DMS79 treated with DMSO at 0.1 percent for 48 hours (cell line): ENCODE data around the gene MYL6B.
"Not testable (repeated sequence)": the region's sequence is repeated elsewhere in the genome, so short reads cannot be mapped to it uniquely, and the experiment has no call there.

Experiments used
- DNase-seq: peaks from one replicate; lab custom pipeline; 2025; lab: John Stamatoyannopoulos, UW

MYL6B gene

GRCh38 chr12:56153678-56154065, 1.3 kb downstream of the MYL6B start:
- DNase-seq, result no peak

- DNase-seq, result no peak
Observed at GRCh38 chr12:56154246-56154771, 1.9 kb downstream of the MYL6B start.

GRCh38 chr12:56154818-56155217, 2.4 kb downstream of the MYL6B start:
- DNase-seq, result no peak

- no peak for DNase-seq
Observed at GRCh38 chr12:56155256-56155845, 3.0 kb downstream of the MYL6B start.

- DNase-seq, result not testable (repeated sequence)
Observed at GRCh38 chr12:56156464-56157200, 4.2 kb downstream of the MYL6B start.

GRCh38 chr12:56157201-56158028, 5.0 kb downstream of the MYL6B start:
- DNase-seq, result peak; percentile 76

GRCh38 chr12:56158029-56158925, 5.9 kb downstream of the MYL6B start, which contains the start of gene MYL6:
Gene MYL6, plus strand, starts transcription at chr12:56158359. Its CDS starts 43 bp downstream, at chr12:56158402.
- DNase-seq, result peak; percentile 86

- peak; percentile 17 for DNase-seq
Observed at GRCh38 chr12:56158926-56159461, 6.6 kb downstream of the MYL6B start.

- no peak for DNase-seq
Observed at GRCh38 chr12:56159482-56160192, 7.2 kb downstream of the MYL6B start.

- no peak for DNase-seq
Observed at GRCh38 chr12:56160193-56160763, 7.9 kb downstream of the MYL6B start.

- no peak for DNase-seq
Observed at GRCh38 chr12:56160894-56161689, 8.7 kb downstream of the MYL6B start.

- DNase-seq, result no peak
Observed at GRCh38 chr12:56161690-56162351, 9.4 kb downstream of the MYL6B start.

GRCh38 chr12:56162468-56163290, 10.3 kb downstream of the MYL6B start:
- no peak for DNase-seq

- DNase-seq, result no peak
Observed at GRCh38 chr12:56163533-56164344, 11.4 kb downstream of the MYL6B start.

GRCh38 chr12:56164345-56164729, 11.9 kb downstream of the MYL6B start:
- no peak for DNase-seq

- DNase-seq, result no peak
Observed at GRCh38 chr12:56165369-56165768, 13.0 kb downstream of the MYL6B start.

GRCh38 chr12:56169229-56169759, 16.9 kb downstream of the MYL6B start:
- no peak for DNase-seq
